Measurements from ENCODE around the gene SS18L1.

SS18L1 gene

DNA sequence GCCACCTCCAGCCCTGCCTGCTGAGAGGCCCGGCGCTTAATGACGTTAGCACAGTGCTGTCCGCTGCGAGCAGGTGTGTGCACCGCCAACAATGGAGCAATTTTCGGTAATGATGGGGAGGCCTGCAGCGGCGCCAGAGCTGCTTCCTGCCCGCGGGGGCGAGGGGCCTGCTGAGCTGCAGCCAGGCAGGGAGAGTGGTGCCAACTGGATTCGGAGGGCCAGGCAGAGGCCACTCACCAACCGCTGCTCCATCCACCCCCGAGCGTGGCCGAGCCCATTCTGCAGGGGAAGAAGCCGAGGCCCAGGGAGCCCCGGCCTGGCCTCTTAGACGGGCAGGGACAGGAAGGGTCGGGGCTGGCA is 66.9 kb downstream of the SS18L1 start:
- ChIA-PET CTCF (no interaction called here), POLR2A (no interaction called here)
- TF ChIP-seq ZNF384 (IDR thresholded peaks at IDR 0.05) (no peak), FOXK2 (IDR thresholded peaks at IDR 0.05) (no peak), NFRKB (IDR thresholded peaks at IDR 0.05) (no peak), FOXM1 (IDR thresholded peaks at IDR 0.05; ENCODE audit: borderline replicate concordance) (no peak), SUZ12 (IDR thresholded peaks at IDR 0.05) (no peak), HDGF (IDR thresholded peaks at IDR 0.05; ENCODE audit: borderline replicate concordance) (no peak), L3MBTL2 (conservative IDR thresholded peaks at IDR 0.05) (no peak), ARNT (IDR thresholded peaks at IDR 0.05) (no peak), ELF4 (IDR thresholded peaks at IDR 0.05) (no peak)
- DNase-seq (ENCODE audit: extremely low spot score) = no peak

GRCh38 chr20:62211216-62211615 is 67.6 kb downstream of the SS18L1 start:
- ChIA-PET POLR2A (no interaction called here), CTCF (no interaction called here)
- TF ChIP-seq TARDBP (IDR thresholded peaks at IDR 0.05) (no peak), HDGF (IDR thresholded peaks at IDR 0.05; ENCODE audit: borderline replicate concordance) (no peak), L3MBTL2 (conservative IDR thresholded peaks at IDR 0.05) (no peak), BHLHE40 (IDR thresholded peaks at IDR 0.05; ENCODE audit: borderline replicate concordance) (no peak), ARNT (IDR thresholded peaks at IDR 0.05) (no peak), FOXM1 (IDR thresholded peaks at IDR 0.05; ENCODE audit: borderline replicate concordance) (no peak), LEF1 (IDR thresholded peaks at IDR 0.05; ENCODE audit: borderline replicate concordance) (no peak), FOXK2 (IDR thresholded peaks at IDR 0.05) (no peak), NFRKB (IDR thresholded peaks at IDR 0.05) (no peak), SUZ12 (IDR thresholded peaks at IDR 0.05) (no peak), SP1 (IDR thresholded peaks at IDR 0.05) (no peak), CTBP1 (IDR thresholded peaks at IDR 0.05; ENCODE audit: borderline replicate concordance) (no peak), FOXA1 (IDR thresholded peaks at IDR 0.05) (no peak), ELF4 (IDR thresholded peaks at IDR 0.05) (no peak), ZNF384 (IDR thresholded peaks at IDR 0.05) (no peak)
- TF ChIP-seq, protein P1, sequence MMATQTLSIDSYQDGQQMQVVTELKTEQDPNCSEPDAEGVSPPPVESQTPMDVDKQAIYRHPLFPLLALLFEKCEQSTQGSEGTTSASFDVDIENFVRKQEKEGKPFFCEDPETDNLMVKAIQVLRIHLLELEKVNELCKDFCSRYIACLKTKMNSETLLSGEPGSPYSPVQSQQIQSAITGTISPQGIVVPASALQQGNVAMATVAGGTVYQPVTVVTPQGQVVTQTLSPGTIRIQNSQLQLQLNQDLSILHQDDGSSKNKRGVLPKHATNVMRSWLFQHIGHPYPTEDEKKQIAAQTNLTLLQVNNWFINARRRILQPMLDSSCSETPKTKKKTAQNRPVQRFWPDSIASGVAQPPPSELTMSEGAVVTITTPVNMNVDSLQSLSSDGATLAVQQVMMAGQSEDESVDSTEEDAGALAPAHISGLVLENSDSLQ (IDR thresholded peaks at IDR 0.05) = no peak

GRCh38 chr20:62211769-62212288 is 68.3 kb downstream of the SS18L1 start:
- no peak for DNase-seq (ENCODE audit: extremely low spot score)
- TF ChIP-seq FOXA1 (IDR thresholded peaks at IDR 0.05) = no peak
- POLR2A ChIA-PET = no interaction called here
- CTCF ChIA-PET = interaction anchor here (0.6 kb wide), 1 partner anchor 579 kb away, joined by 5 read pairs; no protein-coding TSS in a partner anchor

More at GRCh38 chr20:62211216-62211615, 67.6 kb downstream of the SS18L1 start:
- no peak for DNase-seq (ENCODE audit: extremely low spot score)

DNA sequence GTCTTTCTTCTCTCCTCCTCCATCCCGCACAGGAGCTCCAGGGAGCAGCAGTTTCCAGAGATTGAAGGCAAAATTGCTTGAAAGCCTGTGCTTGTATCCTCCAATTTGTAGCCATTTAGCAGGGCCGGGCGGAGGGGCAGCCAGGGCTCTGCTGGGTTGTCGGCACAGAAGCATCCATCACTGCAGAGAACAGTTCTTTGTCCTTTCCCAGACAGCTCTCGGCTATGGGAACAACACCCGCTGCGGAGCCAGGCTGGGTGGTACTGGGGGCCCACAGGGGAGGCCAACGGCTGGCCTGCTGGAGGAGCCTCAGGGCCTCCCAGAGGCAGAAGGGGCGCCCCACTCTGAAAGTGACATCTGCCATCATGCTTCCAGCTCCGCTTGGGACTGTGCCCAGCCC is 68.7 kb downstream of the SS18L1 start:
- CTCF ChIA-PET = interaction anchor here (0.6 kb wide), 1 partner anchor 579 kb away, joined by 5 read pairs; no protein-coding TSS in a partner anchor
- POLR2A ChIA-PET = no interaction called here
- no peak for DNase-seq (ENCODE audit: extremely low spot score)
- TF ChIP-seq TARDBP (IDR thresholded peaks at IDR 0.05) (no peak), NFRKB (IDR thresholded peaks at IDR 0.05) (no peak), BHLHE40 (IDR thresholded peaks at IDR 0.05; ENCODE audit: borderline replicate concordance) (no peak), SP1 (IDR thresholded peaks at IDR 0.05) (no peak), ZNF384 (IDR thresholded peaks at IDR 0.05) (no peak), LEF1 (IDR thresholded peaks at IDR 0.05; ENCODE audit: borderline replicate concordance) (no peak), ARNT (IDR thresholded peaks at IDR 0.05) (no peak), CTBP1 (IDR thresholded peaks at IDR 0.05; ENCODE audit: borderline replicate concordance) (no peak), L3MBTL2 (conservative IDR thresholded peaks at IDR 0.05) (no peak), FOXK2 (IDR thresholded peaks at IDR 0.05) (no peak), ELF4 (IDR thresholded peaks at IDR 0.05) (no peak), FOXA1 (IDR thresholded peaks at IDR 0.05) (no peak), SUZ12 (IDR thresholded peaks at IDR 0.05) (no peak), FOXM1 (IDR thresholded peaks at IDR 0.05; ENCODE audit: borderline replicate concordance) (no peak)
- TF ChIP-seq, protein P1 (IDR thresholded peaks at IDR 0.05) = no peak

DNA sequence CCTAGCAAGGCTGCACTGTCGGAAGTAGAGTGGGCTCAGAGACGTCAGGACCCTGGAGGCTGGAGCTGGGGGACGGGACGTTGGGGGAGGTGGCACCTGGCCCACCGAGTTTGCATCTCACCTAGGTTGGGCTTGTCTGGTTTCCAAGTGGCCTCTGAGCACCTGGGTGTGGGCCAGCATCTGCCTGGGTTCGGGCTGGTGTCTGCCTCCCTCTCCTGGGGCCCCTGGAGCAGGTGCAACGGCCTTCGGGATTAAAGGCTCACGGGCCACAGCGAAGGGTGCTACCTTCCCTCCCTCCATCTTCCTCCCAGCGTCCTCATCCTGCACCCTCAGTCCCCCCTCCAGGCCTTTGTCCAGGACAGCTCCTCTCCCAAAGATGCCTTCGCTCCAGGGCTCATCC is 70.5 kb downstream of the SS18L1 start:
- CTCF ChIA-PET = no interaction called here
- DNase-seq (ENCODE audit: extremely low spot score) = no peak
- POLR2A ChIA-PET = no interaction called here
- TF ChIP-seq ZNF384 (IDR thresholded peaks at IDR 0.05) (no peak), ARNT (IDR thresholded peaks at IDR 0.05) (no peak), SP1 (IDR thresholded peaks at IDR 0.05) (no peak), NFRKB (IDR thresholded peaks at IDR 0.05) (no peak), LEF1 (IDR thresholded peaks at IDR 0.05; ENCODE audit: borderline replicate concordance) (no peak), HDGF (IDR thresholded peaks at IDR 0.05; ENCODE audit: borderline replicate concordance) (no peak), FOXA1 (IDR thresholded peaks at IDR 0.05) (no peak), CTBP1 (IDR thresholded peaks at IDR 0.05; ENCODE audit: borderline replicate concordance) (no peak), ELF4 (IDR thresholded peaks at IDR 0.05) (no peak), FOXK2 (IDR thresholded peaks at IDR 0.05) (no peak), SUZ12 (IDR thresholded peaks at IDR 0.05) (no peak)
- TF ChIP-seq, protein P1 (IDR thresholded peaks at IDR 0.05) = no peak

DNA sequence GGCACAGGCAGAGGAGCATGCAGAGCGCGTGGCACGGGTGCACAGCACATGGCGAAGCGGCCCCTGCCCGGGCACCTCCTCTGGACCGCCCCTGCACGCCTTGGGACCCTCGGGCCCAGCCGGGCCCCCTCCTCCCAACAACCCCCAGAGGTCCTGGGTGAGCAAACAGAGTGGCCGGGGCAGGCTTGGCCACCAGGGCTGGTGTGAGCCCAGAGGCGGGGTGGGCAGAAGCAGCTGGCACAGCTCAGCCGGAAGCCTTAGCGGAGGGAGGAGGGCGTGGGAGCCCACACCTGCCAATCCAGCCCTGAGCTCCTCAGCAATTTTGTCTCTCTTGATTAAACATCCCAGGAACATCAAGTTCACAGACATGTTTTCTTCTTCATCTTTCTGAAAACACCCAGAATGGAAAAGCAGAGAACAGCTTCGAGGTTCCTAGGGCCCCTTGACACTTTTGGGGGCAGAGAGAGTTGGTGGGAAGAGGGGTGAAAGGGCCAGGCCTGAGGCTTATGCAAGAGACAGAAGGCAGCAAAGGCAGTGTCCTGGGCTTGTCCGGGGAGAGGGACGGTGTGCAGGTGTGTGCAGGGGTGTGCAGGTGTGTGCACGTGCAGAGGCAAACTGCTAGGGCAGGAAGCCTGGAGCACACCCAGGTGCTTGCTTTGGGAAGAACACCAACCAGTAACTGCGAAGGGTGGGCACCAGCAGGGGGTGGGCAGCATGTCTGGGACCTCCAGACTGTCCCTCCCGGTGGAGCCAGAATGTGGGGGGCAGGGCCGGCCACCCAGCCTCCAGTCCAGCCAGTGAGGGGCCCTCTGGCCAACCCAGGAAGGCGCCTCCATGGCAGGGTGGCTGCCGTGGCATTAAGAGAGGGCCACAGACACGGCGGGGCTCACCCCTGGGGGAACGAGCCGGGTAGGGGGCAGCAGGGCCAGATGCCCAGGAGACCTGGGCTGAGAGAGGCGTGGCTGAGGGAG is 71.7 kb downstream of the SS18L1 start:
- CTCF ChIA-PET = no interaction called here

More for the DNA sequence above, 71.7 kb downstream of the SS18L1 start:
- POLR2A ChIA-PET = no interaction called here
- no peak for DNase-seq (ENCODE audit: extremely low spot score)
- TF ChIP-seq CTBP1 (IDR thresholded peaks at IDR 0.05; ENCODE audit: borderline replicate concordance) = no peak
